Loucy (cell line): ENCODE measurements around the gene GOLGA8S.
"Not testable (repeated sequence)": the region's sequence is repeated elsewhere in the genome, so short reads cannot be mapped to it uniquely, and the experiment has no call there.

Experiments used
- H2AFZ ChIP-seq: fragments of 200-600 bp; sonication (generic); 2 replicates; pipeline ENCODE4 v1.6.0; 2016; ENCODE audit warnings: antibody characterized with exemption, mild to moderate bottlenecking, low read length, moderate library complexity
- H3F3A ChIP-seq: fragments of 200-600 bp; 2 replicates; pipeline ENCODE4 v1.6.0; 2016; ENCODE audit warnings: antibody characterized with exemption, low read depth, mild to moderate bottlenecking
- H3K27me3 ChIP-seq: fragments of 200-600 bp; sonication (generic); 2 replicates; pipeline ENCODE4 v1.6.1; 2014; ENCODE audit warnings: low read length, mild to moderate bottlenecking; ENCODE audit not compliant: insufficient read depth, poor library complexity, severe bottlenecking
- H3K36me3 ChIP-seq: fragments of 200-600 bp; sonication (generic); 2 replicates; pipeline ENCODE4 v1.6.1; 2016; ENCODE audit warnings: low read length; ENCODE audit not compliant: insufficient read depth
- H3K4me1 ChIP-seq: fragments of 200-600 bp; sonication (generic); 2 replicates; pipeline ENCODE4 v1.5.1; 2014; ENCODE audit warnings: low read length, mild to moderate bottlenecking; ENCODE audit not compliant: insufficient read depth, poor library complexity, severe bottlenecking
- H3K4me2 ChIP-seq: fragments of 200-600 bp; sonication (generic); 2 replicates; pipeline ENCODE4 v1.6.0; 2014; ENCODE audit warnings: antibody characterized with exemption, low read length, low read depth, mild to moderate bottlenecking; ENCODE audit not compliant: poor library complexity, severe bottlenecking
- H3K4me3 ChIP-seq: fragments of 200-600 bp; sonication (generic); 2 replicates; pipeline ENCODE4 v1.5.1; 2014; ENCODE audit warnings: low read length, mild to moderate bottlenecking, mixed read lengths; ENCODE audit not compliant: poor library complexity, severe bottlenecking
- H3K79me2 ChIP-seq: fragments of 200-600 bp; sonication (generic); 2 replicates; pipeline ENCODE4 v1.6.1; 2014; ENCODE audit warnings: low read length; ENCODE audit not compliant: insufficient read depth
- H3K9ac ChIP-seq: fragments of 200-600 bp; sonication (generic); 2 replicates; pipeline ENCODE4 v1.6.0; 2014; ENCODE audit warnings: mild to moderate bottlenecking, low read depth, low read length, moderate library complexity; ENCODE audit not compliant: poor library complexity, severe bottlenecking
- H3K9me2 ChIP-seq: fragments of 200-600 bp; sonication (generic); replicated peaks from 2 replicates; pipeline ENCODE4 v1.6.1; 2016; ENCODE audit warnings: low read depth, low read length, mixed read lengths
- H3K9me3 ChIP-seq: fragments of 200-600 bp; sonication (generic); 2 replicates; pipeline ENCODE4 v1.6.1; 2014; ENCODE audit warnings: mild to moderate bottlenecking, antibody characterized with exemption, low read length, low read depth; ENCODE audit not compliant: insufficient read depth
- H4K20me1 ChIP-seq: fragments of 200-600 bp; sonication (generic); 2 replicates; pipeline ENCODE4 v1.6.0; 2014; ENCODE audit warnings: antibody characterized with exemption, low read length, mild to moderate bottlenecking; ENCODE audit not compliant: insufficient read depth, poor library complexity, severe bottlenecking

GOLGA8S gene, protein sequence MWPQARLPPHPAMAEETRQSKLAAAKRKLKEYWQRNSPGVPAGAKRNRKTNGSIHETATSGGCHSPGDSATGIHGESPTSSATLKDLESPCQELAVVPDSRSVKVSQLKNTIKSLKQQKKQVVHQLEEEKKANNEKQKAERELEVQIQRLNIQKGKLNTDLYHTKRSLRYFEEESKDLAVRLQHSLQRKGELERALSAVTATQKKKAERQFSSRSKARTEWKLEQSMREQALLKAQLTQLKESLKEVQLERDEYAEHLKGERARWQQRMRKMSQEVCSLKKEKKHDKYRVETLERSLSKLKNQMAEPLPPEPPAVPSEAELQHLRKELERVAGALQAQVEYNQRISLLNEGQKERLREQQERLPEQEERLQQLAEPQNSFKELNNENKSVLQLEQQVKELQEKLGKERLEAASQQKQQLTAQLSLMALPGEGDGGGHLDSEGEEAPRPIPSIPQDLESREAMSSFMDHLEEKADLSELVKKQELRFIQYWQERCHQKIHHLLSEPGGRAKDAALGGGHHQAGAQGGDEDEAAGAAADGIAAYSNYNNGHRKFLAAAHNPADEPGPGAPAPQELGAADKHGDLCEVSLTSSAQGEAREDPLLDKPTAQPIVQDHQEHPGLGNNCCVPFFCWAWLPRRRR

DNA sequence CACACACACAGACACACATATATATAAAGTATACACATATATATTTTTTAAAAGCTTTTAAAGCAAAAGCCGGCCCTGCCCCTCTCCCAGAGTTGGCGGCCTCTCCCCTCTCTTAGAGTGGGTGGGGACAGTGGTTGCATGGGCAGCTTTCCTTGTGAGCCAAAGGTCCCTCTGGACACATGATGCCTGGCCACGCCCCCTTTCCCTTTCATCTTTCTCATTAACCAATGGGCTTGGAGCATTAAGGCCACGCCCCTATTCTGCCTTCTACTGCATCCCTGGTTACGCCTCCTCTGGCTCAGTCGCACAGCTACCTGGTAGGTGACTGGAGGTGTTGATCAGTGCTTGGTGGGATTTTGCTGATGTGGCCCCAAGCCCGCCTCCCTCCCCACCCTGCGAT is at the start of gene GOLGA8S:
Gene GOLGA8S, plus strand, starts transcription at position 301 of the 400 bp plus-strand sequence. Its CDS starts 62 bp downstream, at position 363.
- not testable (repeated sequence) for H3K79me2 ChIP-seq, H3K9me2 ChIP-seq, H4K20me1 ChIP-seq, H2AFZ ChIP-seq, H3K4me3 ChIP-seq, H3K4me1 ChIP-seq, H3F3A ChIP-seq, H3K4me2 ChIP-seq, H3K9me3 ChIP-seq, H3K27me3 ChIP-seq, H3K9ac ChIP-seq, H3K36me3 ChIP-seq

DNA sequence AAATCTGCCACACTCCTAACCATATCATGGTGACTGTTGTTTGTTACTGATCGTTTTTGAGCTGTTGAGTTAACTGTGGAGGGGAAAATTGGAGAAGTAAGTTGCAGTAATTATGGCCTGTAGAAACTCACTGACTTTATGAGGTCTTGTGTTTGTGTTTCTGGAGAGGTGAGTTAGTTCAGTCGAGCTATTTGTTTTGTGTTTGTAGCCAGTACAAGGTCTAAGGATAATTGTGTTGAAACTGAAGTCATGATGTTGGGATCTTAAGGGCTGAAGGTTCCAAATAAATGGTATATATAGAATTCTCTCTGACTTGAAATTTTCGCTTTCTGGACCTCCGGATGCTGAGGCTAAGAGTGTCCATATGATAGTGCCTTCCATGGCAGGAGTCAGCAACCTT is 49.7 kb upstream of the GOLGA8S start:
- H3K27me3 ChIP-seq: not testable (repeated sequence)
- Histone ChIP-seq H3K9ac (peak overlapping the region; percentile 74), H3K4me3 (peak overlapping the region; percentile 80)

DNA sequence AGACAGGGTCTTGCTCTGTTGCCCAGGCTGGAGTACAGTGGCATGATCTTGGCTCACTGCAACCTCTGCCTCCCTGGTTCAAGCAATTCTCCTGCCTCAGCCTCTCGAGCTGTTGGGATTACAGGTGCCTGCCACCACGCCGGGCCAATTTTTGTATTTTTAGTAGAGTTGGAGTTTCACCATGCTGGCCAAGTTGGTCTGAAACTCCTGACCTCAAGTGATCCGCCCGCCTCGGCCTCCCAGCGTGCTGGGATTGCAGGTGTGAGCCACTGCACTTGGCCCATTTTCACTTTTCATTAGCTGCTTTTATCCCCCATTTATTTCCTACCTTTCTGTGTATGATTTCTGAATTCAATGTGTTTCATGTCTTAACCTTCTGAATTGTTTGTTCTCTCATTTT is 48.6 kb upstream of the GOLGA8S start:
- not testable (repeated sequence) for H3K9me2 ChIP-seq, H3K9me3 ChIP-seq, H2AFZ ChIP-seq, H3K27me3 ChIP-seq, H3F3A ChIP-seq
- Histone ChIP-seq H3K4me3 (peak overlapping the region; percentile 80), H3K36me3 (peaks cover 16% of the 10 kb centered on the region; the same call in 1 of the 2 replicates), H3K79me2 (peaks cover 45% of the 10 kb centered on the region), H3K9ac (peak overlapping the region; percentile 74), H3K4me2 (peak overlapping the region; percentile 90), H4K20me1 (peaks cover 13% of the 10 kb centered on the region), H3K4me1 (peaks cover 36% of the 10 kb centered on the region)

More for the DNA sequence above, 49.7 kb upstream of the GOLGA8S start:
- Histone ChIP-seq H3K4me2 (peak overlapping the region; percentile 90), H3K4me1 (peaks cover 36% of the 10 kb centered on the region), H4K20me1 (peaks cover 13% of the 10 kb centered on the region), H3K79me2 (peaks cover 45% of the 10 kb centered on the region)
- not testable (repeated sequence) for H3F3A ChIP-seq, H3K9me3 ChIP-seq, H3K9me2 ChIP-seq, H3K36me3 ChIP-seq, H2AFZ ChIP-seq

DNA sequence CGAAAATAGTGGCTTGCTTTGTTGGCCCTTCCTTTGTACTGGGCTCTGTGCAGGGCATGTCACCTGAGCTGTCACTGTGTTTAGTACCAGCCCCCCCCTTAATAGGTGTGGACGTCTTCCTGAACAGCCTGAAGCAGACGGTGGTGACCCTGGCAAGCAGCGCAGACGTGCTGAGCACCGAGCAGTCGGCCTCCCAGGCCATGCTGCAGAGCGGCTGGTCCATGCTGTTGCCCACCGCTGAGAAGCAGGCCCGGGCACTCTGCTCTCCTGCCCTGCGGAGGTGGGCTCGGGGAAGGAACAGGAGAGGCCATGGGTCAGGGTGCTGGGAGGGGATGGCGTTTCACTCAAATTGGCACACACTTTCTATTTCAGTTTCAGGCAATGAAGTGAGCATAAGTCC is 43.3 kb upstream of the GOLGA8S start:
- not testable (repeated sequence) for H4K20me1 ChIP-seq, H2AFZ ChIP-seq, H3K9ac ChIP-seq, H3K9me3 ChIP-seq, H3F3A ChIP-seq, H3K9me2 ChIP-seq, H3K4me3 ChIP-seq, H3K27me3 ChIP-seq, H3K4me2 ChIP-seq
- Histone ChIP-seq H3K4me1 (peaks cover 20% of the 10 kb centered on the region), H3K36me3 (peaks cover 21% of the 10 kb centered on the region; the same call in 1 of the 2 replicates), H3K79me2 (peaks cover 25% of the 10 kb centered on the region)

DNA sequence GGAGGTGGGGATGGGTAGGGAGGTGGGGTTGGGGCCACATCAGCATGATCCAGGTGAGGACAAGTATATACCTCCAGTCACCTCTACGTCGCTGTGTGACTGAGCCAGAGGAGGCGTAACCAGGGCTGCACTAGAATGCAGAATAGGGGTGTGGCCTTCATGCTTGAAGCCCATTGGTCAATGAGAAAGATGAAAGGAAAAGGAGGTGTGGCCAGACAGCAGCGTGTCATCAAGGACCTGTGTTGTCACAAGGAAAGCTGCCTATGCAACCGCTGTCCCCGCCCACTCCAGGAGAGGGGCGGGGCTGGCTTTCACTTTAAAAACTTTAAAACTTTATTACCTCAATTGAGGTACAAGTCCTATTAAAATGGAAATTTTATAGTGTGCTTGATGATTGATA is 20.5 kb upstream of the GOLGA8S start, which contains the start of gene GOLGA6L26:
Gene GOLGA6L26, minus strand, starts transcription at position 101 of the 400 bp plus-strand sequence. Its CDS starts 61 bp downstream, at position 40.
- not testable (repeated sequence) for H3K9ac ChIP-seq, H4K20me1 ChIP-seq, H3K4me3 ChIP-seq, H2AFZ ChIP-seq, H3F3A ChIP-seq, H3K9me2 ChIP-seq, H3K79me2 ChIP-seq, H3K4me1 ChIP-seq, H3K9me3 ChIP-seq, H3K4me2 ChIP-seq, H3K36me3 ChIP-seq, H3K27me3 ChIP-seq

DNA sequence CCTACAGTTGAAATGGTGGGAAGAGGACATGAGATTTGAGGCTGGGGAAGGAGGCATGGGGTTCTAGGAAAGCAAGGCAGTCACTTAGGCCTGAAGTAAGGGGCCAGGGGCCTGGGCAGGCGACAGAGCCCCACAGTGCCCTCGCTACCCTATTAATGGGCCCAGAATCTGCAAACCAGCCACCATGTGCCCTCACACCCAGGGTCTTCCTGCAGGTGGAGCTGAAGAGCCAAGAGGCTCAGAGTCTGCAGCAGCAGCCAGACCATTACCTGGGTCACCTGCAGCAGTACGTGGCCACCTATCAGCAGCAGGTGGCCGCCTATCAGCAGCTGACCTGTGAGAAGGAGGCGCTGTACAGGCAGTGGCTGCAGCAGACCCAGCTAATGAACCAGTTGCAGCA is 8.1 kb downstream of the GOLGA8S start:
- H2AFZ ChIP-seq, H3K9me2 ChIP-seq, H3K4me2 ChIP-seq, H3K4me1 ChIP-seq, H4K20me1 ChIP-seq, H3K9ac ChIP-seq, H3K79me2 ChIP-seq, H3K36me3 ChIP-seq, H3K4me3 ChIP-seq, H3K9me3 ChIP-seq, H3K27me3 ChIP-seq, H3F3A ChIP-seq: not testable (repeated sequence)

DNA sequence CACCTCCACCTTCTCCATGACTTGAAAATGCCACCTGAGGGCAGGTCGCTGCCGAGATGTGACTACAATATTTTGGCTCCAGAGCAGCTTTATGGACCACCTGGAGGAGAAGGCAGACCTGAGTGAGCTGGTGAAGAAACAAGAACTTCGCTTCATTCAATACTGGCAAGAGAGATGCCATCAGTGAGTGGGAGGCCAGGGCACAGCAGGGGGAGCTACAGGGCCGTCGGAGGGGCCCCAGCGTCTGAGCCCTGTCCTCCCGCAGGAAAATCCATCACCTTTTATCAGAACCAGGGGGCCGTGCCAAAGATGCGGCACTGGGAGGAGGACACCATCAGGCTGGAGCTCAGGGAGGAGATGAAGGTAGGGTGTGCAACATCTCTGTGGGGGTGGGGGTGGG is 9.7 kb downstream of the GOLGA8S start:
- H3K4me2 ChIP-seq, H3K79me2 ChIP-seq, H3F3A ChIP-seq, H3K4me3 ChIP-seq, H3K9ac ChIP-seq, H3K4me1 ChIP-seq, H3K36me3 ChIP-seq, H3K9me2 ChIP-seq, H3K27me3 ChIP-seq, H3K9me3 ChIP-seq, H4K20me1 ChIP-seq, H2AFZ ChIP-seq: not testable (repeated sequence)
